ENCODE measurements around the gene GNAT1. TPM values are rescaled to one million over a fixed set of nuclear protein-coding genes. Genes with fewer than 3 reads are reported as not detected.

GNAT1 gene
- total RNA-seq, 1 experiment from 2014 or later, result not detected

DNA sequence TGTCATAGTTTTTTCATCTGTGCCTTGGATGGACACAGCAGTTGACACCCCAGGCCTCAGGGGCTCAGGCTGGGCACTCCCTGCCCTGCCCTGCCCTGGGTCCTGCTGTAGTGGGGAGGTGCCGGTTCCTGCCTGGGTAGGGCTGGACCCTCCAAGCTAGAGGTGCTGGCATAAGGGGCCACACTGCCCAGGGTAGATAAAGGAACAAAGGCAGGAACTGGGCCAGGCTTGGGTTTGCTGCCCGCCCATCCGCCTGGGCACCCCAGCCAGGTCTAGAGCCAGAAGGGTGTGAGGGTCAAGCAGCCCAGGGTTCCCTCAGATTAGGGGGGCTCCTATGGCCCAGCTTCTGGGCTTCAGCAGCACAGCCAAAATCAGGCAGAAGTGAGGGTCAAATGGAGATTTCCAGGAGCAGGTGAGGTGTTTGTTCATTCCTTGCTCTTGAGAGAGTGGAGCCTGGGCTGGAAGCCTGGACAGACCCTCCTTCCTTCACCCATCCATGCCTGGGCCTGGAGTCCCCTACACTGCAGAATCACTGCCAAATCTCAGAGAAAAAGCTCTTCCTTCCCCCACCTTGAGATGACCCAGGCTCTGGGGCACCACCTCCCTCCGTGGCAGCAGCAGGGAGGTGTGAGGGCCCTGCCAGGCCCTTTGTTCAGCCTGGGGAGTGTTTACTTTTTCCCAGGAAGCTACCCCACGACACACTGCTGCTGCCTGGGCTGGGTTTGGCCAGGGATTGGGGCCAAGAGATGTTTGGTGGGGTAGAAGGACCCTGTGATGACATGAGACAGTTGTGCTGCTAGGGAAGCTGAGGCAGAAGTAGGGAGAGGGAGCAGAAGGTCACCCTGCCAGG is 29.2 kb upstream of the GNAT1 start:
- DNase-seq (ENCODE audit: low read depth), result no peak

- DNase-seq (ENCODE audit: low read depth), result peak; percentile 83
Observed at GRCh38 chr3:50163572-50164455, 27.6 kb upstream of the GNAT1 start.

- DNase-seq (ENCODE audit: low read depth), result no peak
Observed at GRCh38 chr3:50164481-50164880, 26.9 kb upstream of the GNAT1 start.

GRCh38 chr3:50164984-50165909 is 26.2 kb upstream of the GNAT1 start:
- peak; percentile 24 for DNase-seq (ENCODE audit: low read depth)

DNA sequence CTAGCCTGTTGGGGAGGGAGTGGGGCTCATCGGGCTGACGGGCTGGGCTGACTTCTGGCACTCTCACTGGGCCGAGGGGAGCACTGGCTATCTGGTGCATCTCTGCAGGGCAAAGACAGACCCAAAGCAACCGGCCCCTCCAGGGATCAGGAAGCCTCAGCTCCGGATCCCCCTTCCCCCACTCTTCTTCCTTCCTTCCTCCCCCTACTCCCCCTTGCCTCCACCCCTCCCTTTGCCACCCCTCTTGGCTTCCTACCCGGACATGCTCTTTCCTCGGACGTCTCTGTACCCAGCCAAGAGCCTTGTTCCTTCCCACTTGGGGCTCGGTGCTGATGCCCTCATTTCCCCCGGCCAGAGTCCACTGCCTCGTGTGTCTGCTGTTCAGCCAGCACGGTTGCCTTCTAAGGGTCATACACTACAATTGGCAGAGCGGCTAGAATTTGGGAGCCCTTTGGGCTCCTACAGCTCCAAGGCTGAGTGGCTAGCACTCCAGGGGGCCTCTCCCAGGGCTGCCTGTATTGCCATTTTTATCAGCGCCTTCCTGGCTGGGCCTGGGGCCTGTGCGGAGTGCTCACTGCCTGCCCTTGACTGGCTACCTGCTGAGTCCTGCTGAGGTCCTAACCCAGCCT is 25.4 kb upstream of the GNAT1 start:
- DNase-seq (ENCODE audit: low read depth), result no peak

DNA sequence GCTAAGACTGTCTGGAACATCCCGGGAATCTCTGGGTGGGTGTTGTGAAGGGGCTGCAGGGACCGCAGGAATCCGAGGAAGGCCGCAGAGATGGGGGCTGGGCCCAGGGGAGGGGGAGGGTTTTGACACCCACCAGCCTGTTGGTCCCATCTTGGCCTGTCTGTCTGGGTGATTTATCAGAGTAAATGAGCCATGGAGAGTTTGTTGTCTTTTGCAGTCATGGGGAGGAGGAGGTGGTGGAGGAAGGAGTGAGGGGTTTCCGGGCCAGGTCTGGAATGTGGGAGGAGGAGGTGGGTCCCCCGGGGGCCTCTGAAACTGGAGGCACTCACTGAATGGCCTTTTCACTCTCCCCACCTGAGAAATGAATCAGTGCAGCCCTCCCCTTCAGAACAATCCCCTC is 24.8 kb upstream of the GNAT1 start:
- DNase-seq (ENCODE audit: low read depth), result no peak

DNA sequence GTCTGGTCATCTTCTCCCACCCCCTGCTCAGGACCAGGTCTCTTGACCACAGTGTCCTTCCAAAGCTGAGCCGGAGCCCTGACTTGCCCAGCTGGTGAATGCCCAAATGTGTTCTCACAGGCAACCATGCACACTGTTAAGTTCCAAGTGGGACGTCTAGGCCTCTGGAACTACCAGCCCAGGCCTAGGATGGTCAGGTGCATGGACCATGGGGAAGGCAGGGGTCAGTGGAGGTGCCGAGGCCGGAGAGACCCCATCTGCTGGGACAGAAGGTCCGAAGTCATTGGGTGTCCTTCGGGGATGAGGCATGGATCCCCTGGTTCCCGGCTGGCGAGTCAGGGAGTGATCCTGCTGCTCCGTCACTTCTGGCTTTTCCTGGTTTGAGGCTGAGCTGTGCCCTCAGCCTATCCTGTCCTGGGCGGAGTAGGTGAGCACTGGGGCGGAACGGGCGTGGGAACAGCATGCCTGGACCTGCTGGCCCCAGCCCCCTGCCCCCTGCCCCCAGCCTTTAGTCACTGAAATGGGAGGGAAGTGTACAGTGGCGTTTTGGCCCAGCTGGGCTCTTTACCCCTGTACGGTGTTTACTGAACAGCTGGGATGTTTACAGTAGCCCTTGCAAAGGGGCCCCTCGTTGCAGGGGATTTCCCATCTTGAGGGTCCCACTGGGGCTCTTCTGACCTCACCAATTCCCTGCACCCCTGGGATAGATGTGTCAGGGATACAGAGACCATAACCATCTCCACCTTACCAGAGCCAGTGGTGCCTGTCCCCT is 24.2 kb upstream of the GNAT1 start:
- no peak for DNase-seq (ENCODE audit: low read depth)

- no peak for DNase-seq (ENCODE audit: low read depth)
Observed at GRCh38 chr3:50167841-50168209, 23.6 kb upstream of the GNAT1 start.

DNA sequence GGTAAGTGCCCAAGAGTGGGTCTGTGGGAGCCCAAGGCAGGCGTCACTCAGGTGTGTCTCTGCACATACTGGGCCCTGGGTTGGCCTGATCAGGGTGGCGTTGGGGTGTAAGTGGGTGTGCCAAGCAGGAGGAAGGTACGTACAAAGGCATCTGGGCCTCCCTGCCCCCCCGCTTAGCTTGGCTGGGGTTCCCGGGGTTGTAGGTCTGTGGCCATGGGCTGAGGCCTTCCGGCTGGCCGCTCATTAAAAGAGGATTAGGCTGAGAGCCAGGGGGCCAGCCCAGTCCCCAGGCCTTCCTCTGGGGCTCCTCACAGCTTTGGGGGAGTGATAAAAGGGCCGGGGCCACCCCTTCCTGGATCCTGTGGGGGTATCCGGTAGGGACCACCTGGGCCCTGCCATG is 23.0 kb upstream of the GNAT1 start:
- no peak for DNase-seq (ENCODE audit: low read depth)

GRCh38 chr3:50168791-50169190 is 22.6 kb upstream of the GNAT1 start:
- DNase-seq (ENCODE audit: low read depth), result no peak

GRCh38 chr3:50169232-50169832 is 22.1 kb upstream of the GNAT1 start:
- DNase-seq (ENCODE audit: low read depth), result no peak

DNA sequence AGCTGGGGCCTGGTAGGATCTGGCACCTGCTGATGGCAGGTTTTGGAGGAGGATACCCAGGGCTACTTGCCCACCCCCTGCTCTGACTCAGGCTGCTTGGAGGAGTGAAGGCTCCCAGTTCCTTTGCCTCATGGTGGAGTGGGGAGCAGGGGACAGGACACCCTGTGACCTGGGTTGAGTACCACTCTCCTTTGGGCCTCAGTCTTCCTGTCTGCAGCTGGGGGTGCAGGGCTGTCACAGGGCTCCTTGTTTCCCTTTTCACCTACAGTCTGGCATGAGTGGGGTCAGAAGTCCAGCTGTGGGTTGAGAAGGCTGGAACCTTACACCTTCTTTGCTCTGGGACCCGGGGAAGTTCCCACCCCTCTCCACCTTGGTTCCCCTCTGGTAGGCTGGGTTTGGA is 21.6 kb upstream of the GNAT1 start:
- DNase-seq (ENCODE audit: low read depth), result no peak

DNA sequence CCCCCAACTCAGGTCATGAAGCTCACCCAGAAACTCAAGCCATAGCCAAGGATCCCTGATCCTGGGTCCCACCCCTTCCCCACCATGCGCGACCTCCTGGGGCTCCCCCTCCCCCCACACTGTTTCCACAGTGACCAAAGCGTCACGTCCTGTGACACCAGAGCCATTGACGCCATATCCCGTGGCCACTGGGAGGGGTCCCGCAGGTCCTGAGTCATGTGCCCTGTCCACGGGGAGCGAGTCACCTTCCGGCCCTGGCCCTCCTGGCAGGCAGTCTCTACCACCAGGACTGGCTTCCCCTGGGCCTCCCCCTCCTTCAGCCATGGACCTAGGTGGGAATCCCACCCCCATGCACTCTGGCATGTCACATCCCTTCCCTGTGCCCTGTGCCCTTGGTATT is 20.7 kb upstream of the GNAT1 start:
- peak; percentile 60 for DNase-seq (ENCODE audit: low read depth)

- no peak for DNase-seq (ENCODE audit: low read depth)
Observed at GRCh38 chr3:50171540-50172301, 19.7 kb upstream of the GNAT1 start.

- no peak for DNase-seq (ENCODE audit: low read depth)
Observed at GRCh38 chr3:50172626-50173220, 18.7 kb upstream of the GNAT1 start.

DNA sequence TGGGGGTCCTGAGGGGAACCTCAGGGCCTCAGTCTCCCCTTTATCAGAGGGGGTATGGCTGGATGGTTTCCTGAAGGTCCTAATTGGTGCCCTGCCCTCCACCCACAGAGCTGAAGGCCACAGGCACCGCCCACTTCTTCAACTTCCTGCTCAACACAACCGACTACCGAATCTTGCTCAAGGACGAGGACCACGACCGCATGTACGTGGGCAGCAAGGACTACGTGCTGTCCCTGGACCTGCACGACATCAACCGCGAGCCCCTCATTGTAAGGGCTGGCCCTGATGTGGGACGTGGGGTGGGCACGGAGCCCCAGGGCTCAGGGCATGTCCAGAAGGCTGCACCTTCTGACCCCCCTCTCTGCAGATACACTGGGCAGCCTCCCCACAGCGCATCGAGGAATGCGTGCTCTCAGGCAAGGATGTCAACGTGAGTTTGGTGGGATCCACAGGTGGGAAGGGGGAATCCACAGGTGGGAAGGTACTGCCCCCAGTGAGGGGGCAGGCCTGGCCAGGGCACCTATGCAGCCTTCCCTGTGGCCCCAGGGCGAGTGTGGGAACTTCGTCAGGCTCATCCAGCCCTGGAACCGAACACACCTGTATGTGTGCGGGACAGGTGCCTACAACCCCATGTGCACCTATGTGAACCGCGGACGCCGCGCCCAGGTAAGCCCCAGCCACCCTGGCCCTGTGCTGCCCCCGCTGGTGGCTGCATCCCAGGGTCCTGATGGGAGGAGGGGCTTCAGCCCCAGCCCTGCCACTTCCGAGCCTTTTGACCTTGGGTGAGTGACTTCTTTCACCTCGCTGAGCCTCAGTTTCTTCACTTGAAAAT is 17.5 kb upstream of the GNAT1 start:
- DNase-seq (ENCODE audit: low read depth), result no peak

GRCh38 chr3:50174517-50174895 is 16.9 kb upstream of the GNAT1 start:
- DNase-seq (ENCODE audit: low read depth), result no peak

DNA sequence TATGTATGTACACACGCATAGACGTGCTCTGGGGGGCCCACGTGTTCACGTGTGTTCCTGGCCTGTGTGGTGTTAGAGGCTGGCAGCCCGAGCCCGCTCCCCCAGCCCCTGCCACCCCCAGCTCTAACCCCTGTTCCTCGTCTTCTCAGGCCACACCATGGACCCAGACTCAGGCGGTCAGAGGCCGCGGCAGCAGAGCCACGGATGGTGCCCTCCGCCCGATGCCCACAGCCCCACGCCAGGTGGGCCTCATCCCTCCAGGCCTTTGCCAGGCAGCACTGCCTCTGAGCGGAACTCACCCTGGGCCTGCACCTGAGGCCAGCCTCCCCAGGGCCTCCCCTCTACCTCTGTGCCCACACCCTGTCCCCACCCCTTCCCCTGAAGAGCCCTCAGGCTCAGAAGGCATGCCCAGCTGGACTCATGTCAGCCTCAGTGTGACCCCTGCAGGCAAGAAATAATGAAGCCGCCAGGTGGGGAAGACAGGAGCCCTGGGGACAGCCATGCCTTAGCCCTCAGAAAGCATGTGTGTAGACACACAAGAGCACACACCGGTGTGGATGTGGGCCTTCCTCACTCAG is 16.4 kb upstream of the GNAT1 start:
- DNase-seq (ENCODE audit: low read depth), result no peak

All from RPMI7951 (cell line).